LNCaP clone FGC (cell line): ENCODE results near the gene CSTF1.

Source experiments
- DNase-seq: peaks from one replicate; pipeline ENCODE4 v3.0.0-alpha.2; 2011; ENCODE audit warnings: low read depth
- H3K4me3 ChIP-seq: 2 replicates; pipeline ENCODE4 v1.5.1; 2011; ENCODE audit warnings: mild to moderate bottlenecking, low read depth, low read length, control low read depth
- CTCF ChIP-seq: IDR thresholded peaks from 2 replicates; pipeline ENCODE4 v1.5.1; 2012; ENCODE audit warnings: mild to moderate bottlenecking; ENCODE audit not compliant: control insufficient read depth, insufficient read depth; ENCODE audit errors: extremely low read depth

CSTF1 gene

DNA sequence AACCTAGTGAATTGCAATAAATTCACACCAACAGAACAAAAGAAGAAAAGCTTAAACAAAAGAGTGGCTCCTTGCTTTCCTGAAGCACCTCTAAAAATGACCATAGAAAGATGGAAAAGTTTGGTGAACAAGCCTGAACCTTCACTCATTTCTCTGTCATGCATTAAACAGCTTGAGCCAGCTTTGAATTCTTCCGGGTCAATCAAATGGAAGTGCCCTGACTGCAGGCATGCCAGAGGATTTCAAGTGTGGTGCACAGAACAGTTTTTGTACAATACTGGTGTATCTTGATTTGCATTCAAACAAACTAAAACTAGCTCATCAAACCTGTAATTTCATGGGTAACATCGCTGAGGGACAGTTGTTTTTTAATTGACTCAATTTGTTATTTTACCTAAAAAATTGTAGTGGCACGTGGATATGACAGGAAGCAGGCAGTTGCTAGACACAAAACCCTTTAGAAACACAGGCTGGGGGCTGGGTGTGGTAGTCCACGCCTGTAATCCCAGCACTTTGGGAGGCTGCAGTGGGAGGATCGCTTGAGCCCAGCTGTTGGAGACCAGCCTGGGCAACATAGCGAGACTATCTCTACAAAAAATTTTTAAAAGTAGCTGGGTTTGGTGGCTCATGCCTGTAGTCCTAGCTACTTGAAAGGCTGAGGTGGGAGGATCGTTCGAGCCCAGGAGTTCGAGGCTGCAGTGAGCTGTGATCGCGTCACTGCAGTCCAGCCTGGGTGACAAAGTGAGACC lies 28.7 kb downstream of the CSTF1 start:
- TF ChIP-seq CTCF = no peak
- no peak for DNase-seq
- no peak overlapping the region for H3K4me3 ChIP-seq

DNA sequence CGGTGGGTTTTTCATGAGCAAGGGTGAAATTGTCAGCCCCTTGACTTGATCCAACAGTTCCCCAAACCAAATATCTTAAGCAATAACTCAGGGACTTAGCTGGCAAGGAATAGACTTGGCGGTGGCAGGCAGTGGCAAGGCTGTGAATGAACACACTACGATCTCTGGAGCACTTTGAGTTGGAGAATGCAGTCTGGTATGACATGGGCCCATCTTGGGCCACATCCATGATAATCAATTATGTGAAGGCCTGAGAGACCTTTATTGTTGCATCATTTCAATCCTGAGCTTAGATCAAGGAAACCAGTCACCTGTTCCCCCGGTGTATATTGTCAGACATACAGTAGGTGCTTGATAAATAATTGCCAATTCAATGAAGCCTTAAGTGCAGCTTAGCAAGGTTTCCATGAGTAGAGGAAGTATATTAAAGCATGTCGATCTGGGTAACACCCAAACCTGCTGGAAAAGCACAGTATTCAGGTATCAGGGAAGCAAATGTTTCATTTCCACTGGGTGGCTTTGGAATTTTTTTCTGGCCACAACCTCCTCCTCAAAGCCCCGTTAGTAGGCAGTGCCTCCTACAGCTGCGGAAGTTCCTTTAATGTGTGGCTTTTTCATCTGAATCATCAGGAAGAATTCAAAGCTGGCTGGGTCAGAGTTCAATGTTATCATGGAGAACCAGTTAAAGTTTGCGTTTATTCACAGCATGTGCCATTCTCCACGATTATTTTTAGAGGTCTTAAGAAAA lies 29.8 kb downstream of the CSTF1 start:
- no peak overlapping the region for H3K4me3 ChIP-seq
- no peak for DNase-seq
- TF ChIP-seq CTCF = no peak

- H3K4me3 ChIP-seq = no peak overlapping the region
- no peak for TF ChIP-seq CTCF
- no peak for DNase-seq
Observed at GRCh38 chr20:56422824-56423189, 30.4 kb downstream of the CSTF1 start.

DNA sequence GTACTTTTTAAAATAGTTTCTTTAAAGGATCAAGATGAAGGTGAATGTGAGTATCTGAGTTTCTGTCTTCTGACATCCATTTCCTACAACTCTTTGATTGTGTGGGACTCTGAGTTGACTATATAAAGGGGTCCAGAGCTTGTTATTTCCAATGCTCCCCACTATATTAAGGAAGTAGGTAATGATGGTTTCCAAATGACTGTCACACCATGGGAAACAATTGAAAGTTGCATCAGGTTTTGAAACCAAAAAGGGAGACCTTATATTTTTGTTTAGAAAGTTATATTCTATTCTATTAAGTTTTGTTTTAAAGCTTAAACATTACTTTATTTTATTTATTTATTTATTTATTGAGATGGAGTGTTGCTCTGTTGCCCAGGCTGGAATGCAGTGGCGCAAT lies 30.8 kb downstream of the CSTF1 start:
- DNase-seq = no peak
- H3K4me3 ChIP-seq = no peak overlapping the region
- TF ChIP-seq CTCF = no peak

- no peak overlapping the region for H3K4me3 ChIP-seq
- no peak for DNase-seq
- no peak for TF ChIP-seq CTCF
Observed at GRCh38 chr20:56423886-56424285, 31.4 kb downstream of the CSTF1 start.

DNA sequence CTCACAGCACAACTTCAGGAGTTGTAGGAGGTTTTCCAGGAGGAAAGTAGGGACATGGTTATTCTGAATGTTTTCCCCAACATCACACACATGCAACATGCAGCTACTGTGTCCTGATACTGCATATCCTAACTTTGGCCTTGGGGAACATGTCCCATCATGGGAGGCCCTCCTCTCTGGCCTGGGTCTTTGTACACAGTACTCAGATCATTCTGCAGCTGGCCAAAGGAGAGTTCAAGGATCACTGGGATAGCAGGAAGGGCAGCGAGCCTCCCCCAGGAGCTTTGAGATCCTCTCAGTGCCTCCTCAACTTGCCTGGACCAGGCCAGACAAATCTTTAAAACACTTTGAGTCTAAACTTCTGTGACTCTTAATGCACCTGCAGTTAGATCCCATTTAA lies 32.5 kb downstream of the CSTF1 start:
- H3K4me3 ChIP-seq = no peak overlapping the region
- no peak for DNase-seq
- TF ChIP-seq CTCF = no peak
